ENCODE results near the gene CPTP. TPM values are rescaled to one million over a fixed set of nuclear protein-coding genes. Genes with fewer than 3 reads are reported as not detected.
A peak's percentile ranks its signal among the peaks of the same experiment; 100 is the strongest.
"Not testable (repeated sequence)": the region's sequence is repeated elsewhere in the genome, so short reads cannot be mapped to it uniquely, and the experiment has no call there.

Gene CPTP
- total and polyA plus RNA-seq, 11 donors = 50.7 to 226 (median 72.4) TPM

GRCh38 chr1:1314678-1315335, 9.8 kb upstream of the CPTP start:
- peaks cover 0 to 88% (median 73%) of the 10 kb centered on the region in 9 donors for H3K36me3 ChIP-seq
- no peaks in the 10 kb centered on the region for H3K9me3 ChIP-seq
- 88 to 92% (median 90%) methylated on average over 22 to 23 of the region's 23 CpGs for WGBS, 4 donors
- H3K4me1 ChIP-seq = peaks cover 0 to 23% (median 11%) of the 10 kb centered on the region in 12 donors
- H3K27ac ChIP-seq = peak overlapping the region in 1 of 12 donors; percentile 49
- ATAC-seq (no peak), DNase-seq (no peak)
- no peak overlapping the region for H3K4me3 ChIP-seq
- no peaks in the 10 kb centered on the region for H3K27me3 ChIP-seq
- intact Hi-C loops (cut with DNase I) = no loop called here
- TF ChIP-seq POLR2A (IDR thresholded peaks at IDR 0.05) (no peak), CTCF (IDR thresholded peaks at IDR 0.05) (no peak)

GRCh38 chr1:1315435-1315954, 9.1 kb upstream of the CPTP start:
- H3K27ac ChIP-seq = peak overlapping the region in 1 of 12 donors; percentile 49
- DNase-seq (no peak), ATAC-seq (no peak)
- H3K36me3 ChIP-seq = peaks cover 0 to 88% (median 77%) of the 10 kb centered on the region in 9 donors
- peaks cover 0 to 24% (median 12%) of the 10 kb centered on the region in 12 donors for H3K4me1 ChIP-seq
- TF ChIP-seq CTCF (IDR thresholded peaks at IDR 0.05) (no peak), POLR2A (IDR thresholded peaks at IDR 0.05) (no peak)
- intact Hi-C loops (cut with DNase I) = no loop called here
- 71 to 84% (median 80%) methylated on average over 16 to 25 of the region's 26 CpGs for whole genome bisulfite sequencing, 4 donors
- no peak overlapping the region for H3K4me3 ChIP-seq
- H3K27me3 ChIP-seq = no peaks in the 10 kb centered on the region
- no peaks in the 10 kb centered on the region for H3K9me3 ChIP-seq

- peaks cover 0 to 31% (median 18%) of the 10 kb centered on the region in 12 donors for H3K4me1 ChIP-seq
- peak overlapping the region in 1 of 12 donors; percentile 81 for H3K27ac ChIP-seq
- ATAC-seq; H3K4me3 ChIP-seq; intact Hi-C loops (cut with DNase I); H3K9me3 ChIP-seq; H3K27me3 ChIP-seq; DNase-seq: not testable (repeated sequence)
- H3K36me3 ChIP-seq = peaks cover 0 to 86% (median 70%) of the 10 kb centered on the region in 9 donors
- WGBS, 4 donors = 90 to 94% (median 92%) methylated on average over 8 of the region's 8 CpGs
These were observed 8.4 kb upstream of the CPTP start for GRCh38 chr1:1316199-1316598.

GRCh38 chr1:1317420-1317819, 7.2 kb upstream of the CPTP start:
- Histone ChIP-seq H3K27ac (peak overlapping the region in 10 of 12 donors; percentile 1 to 81 (median 53)), H3K9me3 (no peaks in the 10 kb centered on the region), H3K4me3 (no peak overlapping the region), H3K36me3 (peaks cover 0 to 78% (median 59%) of the 10 kb centered on the region in 9 donors), H3K27me3 (no peaks in the 10 kb centered on the region), H3K4me1 (peaks cover 0 to 43% (median 26%) of the 10 kb centered on the region in 12 donors)
- intact Hi-C loops (cut with DNase I) = no loop called here
- ATAC-seq (no peak), DNase-seq (no peak)
- TF ChIP-seq POLR2A (IDR thresholded peaks at IDR 0.05) (no peak), CTCF (IDR thresholded peaks at IDR 0.05) (no peak)
- 77 to 88% (median 82%) methylated on average over 6 of the region's 6 CpGs for WGBS, 4 donors

All from heart left ventricle (tissue), 16 donors.